HPDE6-E6E7 (cell line): ENCODE data around the gene SEC22B.
"Not testable (repeated sequence)": the region's sequence is repeated elsewhere in the genome, so short reads cannot be mapped to it uniquely, and the experiment has no call there.

ENCODE experiments used
- DNase-seq: peaks from one replicate; pipeline ENCODE4 v3.0.0; 2011; ENCODE audit warnings: missing footprints; ENCODE audit errors: extremely low spot score

SEC22B gene

DNA sequence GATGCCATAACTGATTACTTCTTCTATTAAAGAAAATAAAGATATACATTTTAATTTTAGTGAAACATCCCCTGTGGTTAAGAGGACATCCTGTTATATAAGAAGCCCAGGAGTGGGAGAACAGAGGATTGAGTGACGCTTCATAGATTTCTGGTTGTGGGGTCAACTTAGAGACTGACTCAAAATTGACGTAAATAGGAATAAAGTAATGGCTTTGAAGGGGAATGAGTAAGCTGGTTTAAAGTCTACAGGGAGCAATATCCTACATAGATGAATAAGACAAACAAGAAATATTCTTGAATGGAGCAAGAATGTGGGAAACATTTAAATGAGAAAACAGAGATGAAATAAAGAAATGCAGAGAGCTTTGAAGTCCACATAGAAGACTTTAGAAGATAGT, 60.2 kb downstream of the SEC22B start:
- not testable (repeated sequence) for DNase-seq

DNA sequence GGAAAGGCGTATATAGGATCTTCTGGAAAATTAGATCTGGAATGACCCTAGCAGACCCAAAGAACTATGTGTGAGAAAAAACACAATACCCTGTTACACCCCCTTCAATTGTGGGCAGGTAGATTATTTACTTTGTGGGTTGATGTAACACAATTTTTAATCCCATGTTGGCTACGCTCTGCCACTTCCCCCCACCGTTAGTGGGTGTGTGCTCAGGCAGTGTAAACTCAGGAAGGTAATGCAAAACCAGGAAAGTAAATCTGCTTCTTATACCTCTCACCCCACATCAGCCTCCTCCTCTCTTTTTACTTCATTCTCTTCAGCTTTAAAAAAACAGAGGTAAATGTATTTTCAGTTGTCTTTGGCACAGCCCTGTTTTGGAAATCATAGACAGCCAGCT, 63.2 kb downstream of the SEC22B start:
- DNase-seq = not testable (repeated sequence)

DNA sequence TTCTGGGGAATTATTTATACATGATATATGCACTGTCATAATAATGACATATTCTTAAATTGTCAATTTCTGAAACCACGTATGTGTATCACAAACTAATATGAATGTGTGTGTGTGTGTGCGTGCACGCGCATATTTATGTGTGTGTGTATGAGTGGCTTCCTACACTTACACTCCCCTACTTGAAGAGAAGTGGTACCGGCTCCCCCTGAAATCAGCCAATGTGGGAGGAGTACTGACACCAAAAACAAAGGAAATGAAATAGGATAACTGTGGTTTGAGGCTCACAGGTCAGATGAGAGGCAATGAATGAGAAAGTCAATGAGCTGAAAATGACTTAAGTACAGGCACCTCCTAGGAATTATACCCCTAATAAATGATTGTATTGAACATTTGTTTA, 64.1 kb downstream of the SEC22B start:
- not testable (repeated sequence) for DNase-seq

DNA sequence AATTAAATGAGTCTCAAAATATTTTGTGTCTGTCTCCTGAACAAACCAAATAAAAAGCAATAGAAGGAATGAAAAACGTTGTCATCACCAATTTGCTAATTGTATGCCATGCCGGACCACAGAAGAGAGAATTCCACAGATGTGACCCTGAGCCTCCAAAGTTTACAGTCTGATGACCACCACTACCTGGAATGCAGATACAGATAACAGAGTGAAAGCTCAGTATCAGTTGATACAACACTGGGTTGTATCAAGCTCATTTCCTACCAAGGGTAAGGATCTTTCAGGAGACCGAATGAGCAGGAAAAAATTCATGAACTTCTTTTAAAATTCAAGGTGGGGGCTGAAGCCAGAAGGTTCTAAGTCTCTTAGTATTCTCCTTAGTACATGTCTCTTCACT, 64.5 kb downstream of the SEC22B start:
- DNase-seq = not testable (repeated sequence)

DNA sequence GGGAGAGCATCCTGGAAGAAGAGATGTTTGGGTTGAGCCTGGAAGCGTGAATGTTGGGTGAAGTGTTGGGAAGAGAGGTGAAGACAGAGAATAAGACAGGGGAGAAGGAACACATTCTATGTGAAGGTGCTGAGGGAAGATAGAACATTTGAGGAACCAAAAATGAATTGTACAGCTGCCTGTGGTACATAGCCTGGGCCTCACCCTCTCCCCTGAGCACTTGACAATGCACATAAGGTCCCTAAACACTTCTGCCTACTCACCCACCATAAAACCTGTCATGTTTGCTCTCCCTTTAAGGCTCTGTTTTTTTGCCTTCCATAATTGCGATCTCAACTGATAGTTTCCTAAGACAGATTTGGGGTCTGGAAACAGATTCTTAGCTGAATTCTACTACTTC, 65.3 kb downstream of the SEC22B start:
- DNase-seq = not testable (repeated sequence)

DNA sequence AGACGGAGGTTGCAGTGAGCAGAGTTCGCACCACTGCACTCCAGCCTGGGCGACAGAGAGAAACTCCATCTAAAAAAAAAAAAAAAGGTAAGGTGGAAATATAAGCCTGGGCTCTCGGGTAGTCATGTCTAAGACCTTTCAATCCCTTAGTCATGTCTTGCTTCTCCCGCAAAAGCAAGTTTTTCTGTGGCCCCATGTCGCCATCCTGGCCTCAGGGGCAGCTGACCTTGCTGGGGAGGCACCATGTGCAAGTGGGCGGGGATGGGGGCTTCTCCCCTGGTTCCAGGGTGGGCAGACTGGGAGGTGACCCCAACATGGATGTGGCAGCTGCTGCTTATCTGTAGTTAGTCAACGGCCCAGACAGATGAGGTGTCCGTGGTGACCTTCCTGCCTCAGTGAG, 66.7 kb downstream of the SEC22B start:
- not testable (repeated sequence) for DNase-seq

DNA sequence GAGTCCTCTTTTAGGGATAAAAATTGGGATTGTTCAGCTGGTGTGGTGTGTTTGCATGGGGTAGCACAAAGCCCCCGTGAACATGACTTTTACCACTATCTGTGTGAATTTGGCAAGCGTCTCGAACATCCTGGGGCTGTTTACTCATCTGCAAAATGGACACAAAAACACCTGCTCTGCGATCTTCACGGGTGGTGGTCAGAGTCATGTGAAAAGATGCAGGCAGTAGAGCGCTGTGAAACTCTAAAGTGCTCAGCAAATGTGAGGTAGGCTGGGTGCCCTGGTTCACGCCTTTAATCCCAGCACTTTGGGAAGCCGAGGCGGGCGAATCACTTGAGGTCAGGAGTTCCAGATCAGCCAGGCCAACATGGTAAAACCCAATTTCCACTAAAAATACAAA, 67.1 kb downstream of the SEC22B start:
- not testable (repeated sequence) for DNase-seq

DNA sequence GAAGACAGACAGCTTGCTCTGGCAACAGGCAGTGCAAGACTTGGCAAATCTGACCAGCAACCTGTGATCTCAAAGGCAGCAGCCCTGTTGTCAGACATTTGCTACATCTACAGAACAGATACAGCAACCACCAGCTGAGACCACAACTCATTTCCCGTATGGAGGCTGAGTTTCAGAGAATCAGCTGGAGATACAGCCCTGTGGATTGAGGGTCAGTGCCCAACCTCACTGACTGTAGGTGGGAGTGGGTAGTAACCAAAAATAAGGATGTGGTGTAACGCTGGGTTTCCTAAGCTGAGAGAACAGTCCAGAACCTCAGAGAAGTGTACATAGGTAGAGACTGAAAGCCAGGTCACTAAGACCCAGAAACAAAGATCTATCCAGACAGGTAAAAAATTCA, 71.0 kb downstream of the SEC22B start:
- DNase-seq = not testable (repeated sequence)

DNA sequence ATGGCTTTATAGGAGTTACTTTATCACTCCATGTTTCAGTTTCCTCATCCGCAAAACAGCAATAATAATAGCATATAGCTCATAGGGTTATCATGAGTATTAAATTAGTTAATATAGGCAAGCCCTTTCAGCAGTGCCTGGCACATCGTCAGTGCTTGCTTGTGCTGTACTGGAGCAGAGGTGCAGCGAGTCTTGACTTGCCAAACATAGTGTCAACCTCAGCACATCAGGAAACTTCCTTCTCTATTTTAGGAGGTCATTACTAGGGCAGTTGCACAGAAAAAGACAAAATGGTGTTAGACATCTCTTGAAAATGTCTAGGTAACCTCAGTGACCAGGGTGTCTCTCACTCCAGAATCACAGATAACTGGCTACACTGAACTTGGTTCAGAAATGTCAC, 72.6 kb downstream of the SEC22B start:
- DNase-seq = not testable (repeated sequence)

DNA sequence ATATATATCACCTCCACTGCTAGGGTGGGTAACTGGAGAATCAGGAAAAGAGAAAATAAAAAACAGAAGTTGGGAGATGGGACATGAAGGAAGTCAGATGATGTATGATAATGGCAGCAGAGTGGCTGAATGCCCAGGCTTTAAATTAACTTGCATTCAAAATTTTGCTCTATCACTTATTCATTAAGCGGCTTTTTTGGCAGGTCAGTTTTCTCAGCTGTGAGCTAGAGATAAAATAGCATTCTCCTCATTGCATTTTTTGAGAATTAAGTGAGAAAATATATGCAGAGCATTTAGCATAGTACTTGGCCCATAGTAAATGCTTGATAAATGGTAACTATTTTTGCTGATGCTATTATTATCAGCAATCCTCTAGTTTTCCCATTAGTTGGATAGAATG, 74.7 kb downstream of the SEC22B start:
- not testable (repeated sequence) for DNase-seq
